Gastrocnemius medialis (tissue), 4 donors: ENCODE data around the gene GRM8. TPM values are rescaled to one million over a fixed set of nuclear protein-coding genes. Genes with fewer than 3 reads are reported as not detected.

ENCODE experiments used
- ATAC-seq, 2 donors: fragments of 150-250 bp; one replicate each; pipeline ENCODE4 v1.9.1; 2016
- DNase-seq, 2 donors: peaks; one replicate each; pipeline ENCODE4 v3.0.0-alpha.2; 2019
- H3K27ac ChIP-seq, 4 donors: fragments of 200-600 bp; sonication (generic); 1 replicate in 1 of 4; 2 replicates in 3 of 4; pipeline ENCODE4 v1.5.1; 2016 to 2018; ENCODE audit warnings: mild to moderate bottlenecking in 2 of 4, moderate library complexity in 1 of 4
- H3K27me3 ChIP-seq, 3 donors: fragments of 200-600 bp; sonication (generic) in 2 of 3; 1 replicate in 1 of 3; 2 replicates in 2 of 3; pipeline versions ENCODE4 v1.5.1 to v1.6.0; 2016 to 2019; ENCODE audit warnings: mild to moderate bottlenecking in 1 of 3, moderate library complexity in 1 of 3
- H3K36me3 ChIP-seq, 2 donors: fragments of 200-600 bp; sonication (generic) in 1 of 2; one replicate each; pipeline ENCODE4 v1.5.1; 2017 to 2018
- H3K4me1 ChIP-seq, 2 donors: fragments of 200-600 bp; sonication (generic) in 1 of 2; one replicate each; pipeline ENCODE4 v1.5.1; 2016 to 2017; ENCODE audit warnings: mild to moderate bottlenecking in 2 of 2
- H3K4me3 ChIP-seq, 4 donors: fragments of 200-600 bp; sonication (generic) in 3 of 4; 1 replicate in 1 of 4; 2 replicates in 3 of 4; pipeline ENCODE4 v1.5.1; 2016 to 2019; ENCODE audit warnings: mild to moderate bottlenecking in 2 of 4
- H3K9me3 ChIP-seq, 3 donors: fragments of 200-600 bp; sonication (generic) in 2 of 3; 1 replicate in 1 of 3; 2 replicates in 2 of 3; pipeline ENCODE4 v1.5.1; 2016 to 2019
- POLR2A ChIP-seq, 2 donors: fragments of 450-650 bp; IDR thresholded peaks; one replicate each; pipeline ENCODE4 v1.6.1; 2017; ENCODE audit warnings: antibody characterized with exemption in 2 of 2, mild to moderate bottlenecking in 2 of 2, moderate library complexity in 2 of 2
- in situ Hi-C, 4 donors: fragments of 200-750 bp; cut with MboI; loops; one replicate each; pipeline versions ENCODE4 v1.15.0 to v1.8.0; 2017; ENCODE audit warnings: low sequenced_read_pairs in 4 of 4
- intact Hi-C: fragments of 100-400 bp; cut with DNase I; formaldehyde crosslinking; loops from one replicate; pipeline ENCODE4 v1.15.1; 2023; ENCODE audit warnings: low total_unique reads
- total RNA-seq, 4 donors: library from RNA; depleted of rRNA; stranded (reverse); fragments of >200 nt; gene quantifications; one replicate each; pipeline versions ENCODE4 v1.1.0 to v1.2.3, GENCODE V29; 2016
- TF ChIP-seq, protein P1 (sequence below), 5 experiments: fragments of 450-650 bp in 3 of 5; fragments of 200-600 bp in 2 of 5; sonication (generic) in 2 of 5; IDR thresholded peaks in 4 of 5; conservative IDR thresholded peaks in 1 of 5; 1 replicate in 4 of 5; 2 replicates in 1 of 5; pipeline ENCODE4 v1.5.1; 2016 to 2019; ENCODE audit warnings: antibody characterized with exemption in 5 of 5, mild to moderate bottlenecking in 3 of 5, moderate library complexity in 3 of 5

GRM8 gene
- total RNA-seq, 4 donors from 2014 or later: not detected

DNA sequence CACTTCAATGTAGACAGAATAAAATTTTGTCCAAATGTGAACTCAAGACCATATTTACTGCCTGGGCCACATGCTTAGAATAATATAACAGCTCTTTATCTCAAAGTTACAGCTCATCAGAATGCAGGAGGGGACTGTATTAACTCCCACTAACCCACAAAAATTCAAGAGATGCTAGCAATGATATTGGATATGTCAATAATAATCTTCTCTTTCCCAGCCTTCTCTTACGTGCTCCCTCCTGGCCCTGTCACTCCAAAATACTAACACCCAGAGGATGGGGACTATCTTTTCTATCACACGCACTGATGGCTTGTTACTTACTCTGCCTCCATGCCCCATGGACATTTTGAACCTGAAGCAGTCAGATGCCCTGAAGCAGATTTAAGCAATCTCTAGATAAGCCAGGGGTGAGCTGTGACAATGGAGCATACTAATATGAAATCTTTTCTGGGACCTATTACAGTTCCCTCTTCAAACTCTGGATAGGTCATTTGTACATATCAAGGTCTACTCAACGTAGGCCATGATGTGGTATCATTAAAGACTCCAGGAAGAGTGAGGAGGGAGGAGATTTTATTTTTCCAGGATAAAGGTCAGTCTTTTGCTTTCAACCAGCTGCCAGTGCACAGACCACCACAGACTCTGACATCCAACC is 803.0 kb downstream of the GRM8 start:
- no peaks in the 10 kb centered on the region for H3K36me3 ChIP-seq
- H3K4me3 ChIP-seq: no peak overlapping the region
- intact Hi-C loops: no loop called here
- no peak overlapping the region for H3K27ac ChIP-seq
- no peak for ATAC-seq
- H3K9me3 ChIP-seq: no peaks in the 10 kb centered on the region
- in situ Hi-C loops: loop anchor here in 1 of 4 donors (25.0 kb wide), 1 partner anchor 87 kb away; no protein-coding TSS in a partner anchor
- H3K27me3 ChIP-seq: no peaks in the 10 kb centered on the region
- no peak for DNase-seq
- H3K4me1 ChIP-seq: no peaks in the 10 kb centered on the region
- TF ChIP-seq, protein P1, sequence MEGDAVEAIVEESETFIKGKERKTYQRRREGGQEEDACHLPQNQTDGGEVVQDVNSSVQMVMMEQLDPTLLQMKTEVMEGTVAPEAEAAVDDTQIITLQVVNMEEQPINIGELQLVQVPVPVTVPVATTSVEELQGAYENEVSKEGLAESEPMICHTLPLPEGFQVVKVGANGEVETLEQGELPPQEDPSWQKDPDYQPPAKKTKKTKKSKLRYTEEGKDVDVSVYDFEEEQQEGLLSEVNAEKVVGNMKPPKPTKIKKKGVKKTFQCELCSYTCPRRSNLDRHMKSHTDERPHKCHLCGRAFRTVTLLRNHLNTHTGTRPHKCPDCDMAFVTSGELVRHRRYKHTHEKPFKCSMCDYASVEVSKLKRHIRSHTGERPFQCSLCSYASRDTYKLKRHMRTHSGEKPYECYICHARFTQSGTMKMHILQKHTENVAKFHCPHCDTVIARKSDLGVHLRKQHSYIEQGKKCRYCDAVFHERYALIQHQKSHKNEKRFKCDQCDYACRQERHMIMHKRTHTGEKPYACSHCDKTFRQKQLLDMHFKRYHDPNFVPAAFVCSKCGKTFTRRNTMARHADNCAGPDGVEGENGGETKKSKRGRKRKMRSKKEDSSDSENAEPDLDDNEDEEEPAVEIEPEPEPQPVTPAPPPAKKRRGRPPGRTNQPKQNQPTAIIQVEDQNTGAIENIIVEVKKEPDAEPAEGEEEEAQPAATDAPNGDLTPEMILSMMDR (IDR thresholded peaks at IDR 0.05 in 4 of 5, conservative IDR thresholded peaks at IDR 0.05 in 1 of 5): no peak
- no peak for TF ChIP-seq POLR2A (IDR thresholded peaks at IDR 0.05)

- H3K4me1 ChIP-seq: no peaks in the 10 kb centered on the region
- H3K36me3 ChIP-seq: no peaks in the 10 kb centered on the region
- ATAC-seq (no peak), DNase-seq (no peak)
- intact Hi-C loops (no loop called here), in situ Hi-C loops (no loop called here)
- H3K27ac ChIP-seq: no peak overlapping the region
- no peaks in the 10 kb centered on the region for H3K27me3 ChIP-seq
- TF ChIP-seq, protein P1 (IDR thresholded peaks at IDR 0.05 in 4 of 5, conservative IDR thresholded peaks at IDR 0.05 in 1 of 5): no peak
- no peak for TF ChIP-seq POLR2A (IDR thresholded peaks at IDR 0.05)
- no peaks in the 10 kb centered on the region for H3K9me3 ChIP-seq
- H3K4me3 ChIP-seq: no peak overlapping the region
Measured at GRCh38 chr7:126447984-126448383, 804.8 kb downstream of the GRM8 start.

DNA sequence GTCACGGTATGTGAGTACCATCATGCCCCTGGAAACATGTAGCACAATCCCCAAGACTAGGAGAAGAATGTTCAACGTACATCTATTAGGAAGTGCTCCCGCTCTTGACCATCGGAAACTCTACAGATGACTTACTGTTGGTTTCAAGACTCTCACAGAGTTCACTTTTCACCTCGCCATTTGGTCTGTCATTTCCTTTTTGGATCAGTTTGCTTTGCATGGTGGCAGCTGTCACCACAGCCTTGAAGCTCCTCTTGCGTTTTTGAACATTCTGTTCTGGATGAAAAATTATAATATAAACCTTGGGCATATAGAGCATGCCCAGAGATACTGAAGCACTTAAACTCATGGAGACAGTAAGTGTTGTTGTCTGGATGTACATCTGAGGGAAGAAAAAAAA is 806.8 kb downstream of the GRM8 start:
- ATAC-seq (no peak), DNase-seq (no peak)
- Histone ChIP-seq H3K4me1 (no peaks in the 10 kb centered on the region), H3K9me3 (no peaks in the 10 kb centered on the region), H3K27ac (no peak overlapping the region), H3K4me3 (no peak overlapping the region), H3K36me3 (no peaks in the 10 kb centered on the region), H3K27me3 (no peaks in the 10 kb centered on the region)
- TF ChIP-seq, protein P1 (IDR thresholded peaks at IDR 0.05 in 4 of 5, conservative IDR thresholded peaks at IDR 0.05 in 1 of 5): no peak
- TF ChIP-seq POLR2A (IDR thresholded peaks at IDR 0.05): no peak
- intact Hi-C loops: no loop called here
- in situ Hi-C loops: no loop called here

DNA sequence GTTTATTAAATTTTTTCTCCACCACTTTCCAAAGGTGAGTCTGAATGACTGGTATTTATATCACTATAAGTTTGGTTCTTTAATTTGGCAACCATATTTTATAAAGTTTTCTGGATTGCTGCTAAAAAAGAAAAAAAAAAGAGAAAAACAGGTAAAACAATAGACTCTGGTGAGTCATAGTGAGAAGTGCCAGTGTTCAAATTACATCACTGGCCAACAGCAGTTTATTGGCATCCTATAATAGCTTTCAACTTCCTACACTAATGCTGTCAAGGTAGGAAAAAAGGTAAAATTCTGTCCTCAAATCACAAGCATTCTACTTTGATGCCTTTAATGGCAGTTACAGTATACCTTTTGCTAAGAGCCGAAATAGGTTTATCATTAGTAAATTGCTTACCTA is 808.8 kb downstream of the GRM8 start:
- ATAC-seq (no peak), DNase-seq (no peak)
- intact Hi-C loops: no loop called here
- Histone ChIP-seq H3K4me1 (no peaks in the 10 kb centered on the region), H3K27me3 (no peaks in the 10 kb centered on the region), H3K36me3 (no peaks in the 10 kb centered on the region), H3K9me3 (no peaks in the 10 kb centered on the region), H3K27ac (no peak overlapping the region), H3K4me3 (no peak overlapping the region)
- in situ Hi-C loops: no loop called here
- no peak for TF ChIP-seq POLR2A (IDR thresholded peaks at IDR 0.05)
- TF ChIP-seq, protein P1 (IDR thresholded peaks at IDR 0.05 in 4 of 5, conservative IDR thresholded peaks at IDR 0.05 in 1 of 5): no peak

GRCh38 chr7:126442908-126443307 is 809.8 kb downstream of the GRM8 start:
- ATAC-seq (no peak), DNase-seq (no peak)
- no peaks in the 10 kb centered on the region for H3K9me3 ChIP-seq
- H3K27ac ChIP-seq: no peak overlapping the region
- in situ Hi-C loops: no loop called here
- TF ChIP-seq, protein P1 (IDR thresholded peaks at IDR 0.05 in 4 of 5, conservative IDR thresholded peaks at IDR 0.05 in 1 of 5): no peak
- TF ChIP-seq POLR2A (IDR thresholded peaks at IDR 0.05): no peak
- H3K4me3 ChIP-seq: no peak overlapping the region
- H3K27me3 ChIP-seq: no peaks in the 10 kb centered on the region
- intact Hi-C loops: no loop called here
- no peaks in the 10 kb centered on the region for H3K4me1 ChIP-seq
- no peaks in the 10 kb centered on the region for H3K36me3 ChIP-seq
